Measurements from ENCODE around the gene STK25.

GRCh38 chr2:241532168-241532567, 23.8 kb upstream of the STK25 start:
- TF ChIP-seq CTCF (IDR thresholded peaks at IDR 0.05) (no peak), POLR2A (IDR thresholded peaks at IDR 0.05; ENCODE audit: low read length) (no peak), ELK1 (IDR thresholded peaks at IDR 0.05; ENCODE audit: low read depth, low read length) (no peak), KDM5A (IDR thresholded peaks at IDR 0.05) (no peak), ZNF302 (CRISPR knock-in tag; IDR thresholded peaks at IDR 0.05) (no peak), RFX5 (IDR thresholded peaks at IDR 0.05) (no peak), NFE2L2 (conservative IDR thresholded peaks at IDR 0.05; ENCODE audit: low read length) (no peak), PHF8 (IDR thresholded peaks at IDR 0.05; ENCODE audit: borderline replicate concordance, low read depth) (no peak), EP300 (IDR thresholded peaks at IDR 0.05) (no peak), MAZ (IDR thresholded peaks at IDR 0.05; ENCODE audit: borderline replicate concordance, low read depth, low read length) (no peak), REST (IDR thresholded peaks at IDR 0.05) (no peak), MAX (IDR thresholded peaks at IDR 0.05) (no peak), SMC3 (IDR thresholded peaks at IDR 0.05) (no peak)

Data from A549 (cell line).